Karpas-422 (cell line): ENCODE measurements around the gene AATK. TPM values are rescaled to one million over a fixed set of nuclear protein-coding genes. Genes with fewer than 3 reads are reported as not detected.
A peak's percentile ranks its signal among the peaks of the same experiment; 100 is the strongest.

Experiments used
- DNase-seq: peaks from one replicate; pipeline ENCODE4 v3.0.0-alpha.2; 2015
- H2AFZ ChIP-seq: fragments of 200-600 bp; sonication (generic); 2 replicates; pipeline ENCODE4 v1.6.1; 2014; ENCODE audit warnings: antibody characterized with exemption, low read length, mixed read lengths
- H3K27ac ChIP-seq: fragments of 200-600 bp; sonication (generic); 2 replicates; pipeline ENCODE4 v1.5.1; 2014; ENCODE audit warnings: mild to moderate bottlenecking, low read length, moderate library complexity
- H3K27me3 ChIP-seq: fragments of 200-600 bp; sonication (generic); 2 replicates; pipeline ENCODE4 v1.6.1; 2014; ENCODE audit warnings: low read length, mixed read lengths
- H3K36me3 ChIP-seq: fragments of 200-600 bp; sonication (generic); 2 replicates; pipeline ENCODE4 v1.6.1; 2014; ENCODE audit warnings: low read length, mixed read lengths; ENCODE audit not compliant: insufficient read depth
- H3K4me1 ChIP-seq: fragments of 200-600 bp; sonication (generic); 2 replicates; pipeline ENCODE4 v1.6.1; 2014; ENCODE audit warnings: mild to moderate bottlenecking, low read length, mixed read lengths
- H3K4me2 ChIP-seq: fragments of 200-600 bp; sonication (generic); 2 replicates; pipeline ENCODE4 v1.6.1; 2014; ENCODE audit warnings: low read length, low read depth, mild to moderate bottlenecking; ENCODE audit not compliant: poor library complexity, severe bottlenecking
- H3K4me3 ChIP-seq: fragments of 200-600 bp; sonication (generic); 2 replicates; pipeline ENCODE4 v1.5.1; 2014; ENCODE audit warnings: mild to moderate bottlenecking, antibody characterized with exemption, low read length, mixed read lengths
- H3K79me2 ChIP-seq: fragments of 200-600 bp; sonication (generic); 2 replicates; pipeline ENCODE4 v1.6.1; 2014; ENCODE audit warnings: mild to moderate bottlenecking, low read length, mixed read lengths
- H3K9ac ChIP-seq: fragments of 200-600 bp; sonication (generic); 2 replicates; pipeline ENCODE4 v1.6.0; 2014; ENCODE audit warnings: low read length
- H3K9me2 ChIP-seq: fragments of 200-600 bp; sonication (generic), shearing (Covaris generic); replicated peaks from 2 replicates; pipeline ENCODE4 v1.6.0; 2014; ENCODE audit warnings: mild to moderate bottlenecking, low read length, moderate library complexity; ENCODE audit not compliant: insufficient read depth
- H3K9me3 ChIP-seq: fragments of 300-700, 200-600 bp; sonication (generic); 2 replicates; pipeline ENCODE4 v1.6.1; 2014; ENCODE audit warnings: low read length, mixed read lengths
- H4K20me1 ChIP-seq: fragments of 200-600 bp; sonication (generic); 2 replicates; pipeline ENCODE4 v1.6.1; 2014; ENCODE audit warnings: mild to moderate bottlenecking, antibody characterized with exemption, low read length, low read depth; ENCODE audit not compliant: insufficient read depth
- total RNA-seq: library from RNA; depleted of rRNA; stranded (reverse); fragments of >200 nt; shearing (Covaris generic); gene quantifications from 2 replicates; pipeline ENCODE4 v1.2.3, GENCODE V29; 2014; ENCODE audit warnings: low replicate concordance

AATK gene
- total RNA-seq, 1 experiment from 2014 or later = not detected

- no peaks in the 10 kb centered on the region for H3K27me3 ChIP-seq
- H3K4me2 ChIP-seq = no peak overlapping the region
- peak; percentile 97 for DNase-seq
- no peaks in the 10 kb centered on the region for H3K79me2 ChIP-seq
- no peaks in the 10 kb centered on the region for H4K20me1 ChIP-seq
- H3K9me3 ChIP-seq = no peaks in the 10 kb centered on the region
- no peak overlapping the region for H2AFZ ChIP-seq
- H3K4me1 ChIP-seq = no peaks in the 10 kb centered on the region
- no peak overlapping the region for H3K9ac ChIP-seq
- H3K9me2 ChIP-seq = no peaks in the 10 kb centered on the region
- no peaks in the 10 kb centered on the region for H3K36me3 ChIP-seq
- H3K4me3 ChIP-seq = no peak overlapping the region
- no peak overlapping the region for H3K27ac ChIP-seq
These were observed 46.5 kb downstream of the AATK start for GRCh38 chr17:81119223-81120148.

GRCh38 chr17:81118308-81119221 lies 47.5 kb downstream of the AATK start:
- H3K27ac ChIP-seq = no peak overlapping the region
- no peaks in the 10 kb centered on the region for H3K79me2 ChIP-seq
- no peaks in the 10 kb centered on the region for H3K4me1 ChIP-seq
- H2AFZ ChIP-seq = no peak overlapping the region
- no peaks in the 10 kb centered on the region for H3K9me2 ChIP-seq
- no peak overlapping the region for H3K4me3 ChIP-seq
- H3K4me2 ChIP-seq = no peak overlapping the region
- DNase-seq = no peak
- H3K9me3 ChIP-seq = no peaks in the 10 kb centered on the region
- H3K9ac ChIP-seq = no peak overlapping the region
- no peaks in the 10 kb centered on the region for H3K27me3 ChIP-seq
- H3K36me3 ChIP-seq = no peaks in the 10 kb centered on the region
- H4K20me1 ChIP-seq = no peaks in the 10 kb centered on the region

GRCh38 chr17:81117672-81118198 lies 48.3 kb downstream of the AATK start:
- Histone ChIP-seq H2AFZ (no peak overlapping the region), H3K4me2 (no peak overlapping the region)

GRCh38 chr17:81116704-81117103 lies 49.3 kb downstream of the AATK start:
- Histone ChIP-seq H3K36me3 (no peaks in the 10 kb centered on the region), H3K27ac (no peak overlapping the region), H3K4me2 (no peak overlapping the region), H3K79me2 (no peaks in the 10 kb centered on the region), H3K4me1 (no peaks in the 10 kb centered on the region), H2AFZ (no peak overlapping the region), H3K9me3 (no peaks in the 10 kb centered on the region), H3K27me3 (no peaks in the 10 kb centered on the region), H3K4me3 (no peak overlapping the region), H3K9ac (no peak overlapping the region), H4K20me1 (no peaks in the 10 kb centered on the region), H3K9me2 (no peaks in the 10 kb centered on the region)
- no peak for DNase-seq

More at GRCh38 chr17:81117672-81118198, 48.3 kb downstream of the AATK start:
- Histone ChIP-seq H4K20me1 (no peaks in the 10 kb centered on the region), H3K27ac (no peak overlapping the region), H3K9me2 (no peaks in the 10 kb centered on the region), H3K9ac (no peak overlapping the region), H3K9me3 (no peaks in the 10 kb centered on the region), H3K79me2 (no peaks in the 10 kb centered on the region), H3K4me1 (no peaks in the 10 kb centered on the region), H3K4me3 (no peak overlapping the region), H3K27me3 (no peaks in the 10 kb centered on the region), H3K36me3 (no peaks in the 10 kb centered on the region)
- no peak for DNase-seq

GRCh38 chr17:81115749-81116464 lies 50.1 kb downstream of the AATK start:
- Histone ChIP-seq H3K4me1 (no peaks in the 10 kb centered on the region), H3K4me3 (no peak overlapping the region), H3K27ac (no peak overlapping the region), H3K79me2 (no peaks in the 10 kb centered on the region), H3K9ac (no peak overlapping the region), H2AFZ (no peak overlapping the region), H3K4me2 (no peak overlapping the region), H3K36me3 (no peaks in the 10 kb centered on the region), H3K27me3 (no peaks in the 10 kb centered on the region), H3K9me3 (no peaks in the 10 kb centered on the region), H3K9me2 (no peaks in the 10 kb centered on the region), H4K20me1 (no peaks in the 10 kb centered on the region)
- no peak for DNase-seq

- Histone ChIP-seq H3K4me2 (no peak overlapping the region), H3K9ac (no peak overlapping the region), H3K27me3 (no peaks in the 10 kb centered on the region), H3K9me2 (no peaks in the 10 kb centered on the region), H3K36me3 (no peaks in the 10 kb centered on the region), H2AFZ (no peak overlapping the region), H4K20me1 (no peaks in the 10 kb centered on the region), H3K79me2 (no peaks in the 10 kb centered on the region), H3K4me1 (no peaks in the 10 kb centered on the region), H3K27ac (no peak overlapping the region), H3K4me3 (no peak overlapping the region), H3K9me3 (no peaks in the 10 kb centered on the region)
- no peak for DNase-seq
These were observed 50.8 kb downstream of the AATK start for GRCh38 chr17:81115219-81115618.

- H3K9me2 ChIP-seq = no peaks in the 10 kb centered on the region
- no peak overlapping the region for H2AFZ ChIP-seq
- DNase-seq = no peak
- H3K9me3 ChIP-seq = no peaks in the 10 kb centered on the region
- no peaks in the 10 kb centered on the region for H3K36me3 ChIP-seq
- no peak overlapping the region for H3K4me3 ChIP-seq
- no peaks in the 10 kb centered on the region for H3K4me1 ChIP-seq
- no peak overlapping the region for H3K9ac ChIP-seq
- H4K20me1 ChIP-seq = no peaks in the 10 kb centered on the region
- H3K4me2 ChIP-seq = no peak overlapping the region
- no peaks in the 10 kb centered on the region for H3K27me3 ChIP-seq
- H3K79me2 ChIP-seq = no peaks in the 10 kb centered on the region
- H3K27ac ChIP-seq = no peak overlapping the region
These were observed 51.5 kb downstream of the AATK start for GRCh38 chr17:81114351-81115093.
